ENCODE data around the gene RPP40. TPM values are rescaled to one million over a fixed set of nuclear protein-coding genes. Genes with fewer than 3 reads are reported as not detected.

The RPP40 gene
- total and polyA plus RNA-seq, 2 of the 13 experiments (the other 11 are each of a cell fraction or from before 2014, with no cell fraction given), result 18.0 to 41.2 TPM

DNA sequence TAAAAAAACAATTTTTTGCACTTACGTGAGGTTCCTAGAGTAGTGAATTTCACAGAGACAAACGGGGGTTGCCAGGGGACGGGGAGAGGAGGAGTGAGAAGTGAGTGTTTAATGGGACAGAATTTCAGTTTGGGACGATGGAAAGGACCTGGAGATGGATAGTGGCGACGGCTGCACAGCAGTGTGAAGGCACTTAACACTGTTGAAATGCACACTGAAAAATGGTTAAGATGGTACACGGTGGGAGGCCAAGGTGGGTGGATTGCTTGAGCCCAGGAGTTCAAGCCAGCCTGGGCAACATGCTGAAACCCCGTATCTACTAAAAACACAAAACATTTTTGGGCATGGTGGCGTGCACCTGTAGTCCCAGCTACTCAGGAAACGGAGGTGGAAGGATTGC is 31.4 kb downstream of the RPP40 start:
- Histone ChIP-seq H3K27me3 (ENCODE audit: control insufficient read depth in 1 of 2, insufficient read depth in 2 of 2, low read length in 2 of 2) (peaks cover 8 to 52% of the 10 kb centered on the region in 2 experiments; a peak in 4 of 5 replicates), H3K9me3 (ENCODE audit: low read length) (no peaks in the 10 kb centered on the region), H3K36me3 (replicated peaks in 1 of 2; ENCODE audit: control insufficient read depth in 1 of 2, insufficient read depth in 2 of 2, low read length in 2 of 2) (no peaks in the 10 kb centered on the region), H3K4me1 (ENCODE audit: insufficient read depth, low read length) (peaks cover 5% of the 10 kb centered on the region; the same call in 1 of the 2 replicates), H3K9ac (ENCODE audit: insufficient read depth, low read depth, low read length) (no peak overlapping the region), H2AFZ (ENCODE audit: low read length) (no peak overlapping the region), H3K4me3 (replicated peaks in 1 of 3; ENCODE audit: insufficient read depth in 1 of 3, low read depth in 2 of 3, low read length in 3 of 3) (no peak overlapping the region), H4K20me1 (ENCODE audit: insufficient read depth, low read length) (no peaks in the 10 kb centered on the region), H3K79me2 (ENCODE audit: insufficient read depth, low read length) (no peaks in the 10 kb centered on the region), H3K4me2 (ENCODE audit: low read depth, low read length) (no peak overlapping the region), H3K27ac (ENCODE audit: extremely low read length, insufficient read depth, low read length) (no peak overlapping the region)
- TF ChIP-seq, protein P1, sequence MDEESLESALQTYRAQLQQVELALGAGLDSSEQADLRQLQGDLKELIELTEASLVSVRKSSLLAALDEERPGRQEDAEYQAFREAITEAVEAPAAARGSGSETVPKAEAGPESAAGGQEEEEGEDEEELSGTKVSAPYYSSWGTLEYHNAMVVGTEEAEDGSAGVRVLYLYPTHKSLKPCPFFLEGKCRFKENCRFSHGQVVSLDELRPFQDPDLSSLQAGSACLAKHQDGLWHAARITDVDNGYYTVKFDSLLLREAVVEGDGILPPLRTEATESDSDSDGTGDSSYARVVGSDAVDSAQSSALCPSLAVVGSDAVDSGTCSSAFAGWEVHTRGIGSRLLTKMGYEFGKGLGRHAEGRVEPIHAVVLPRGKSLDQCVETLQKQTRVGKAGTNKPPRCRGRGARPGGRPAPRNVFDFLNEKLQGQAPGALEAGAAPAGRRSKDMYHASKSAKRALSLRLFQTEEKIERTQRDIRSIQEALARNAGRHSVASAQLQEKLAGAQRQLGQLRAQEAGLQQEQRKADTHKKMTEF (CRISPR knock-in tag; IDR thresholded peaks at IDR 0.05), result no peak
- no peak for TF ChIP-seq MED8 (CRISPR knock-in tag; IDR thresholded peaks at IDR 0.05; ENCODE audit: insufficient replicate concordance)
- no peak for TF ChIP-seq ZNF841 (CRISPR knock-in tag; IDR thresholded peaks at IDR 0.05; ENCODE audit: borderline replicate concordance)
- no peak for TF ChIP-seq KLF15 (CRISPR knock-in tag; IDR thresholded peaks at IDR 0.05; ENCODE audit: borderline replicate concordance)
- TF ChIP-seq SSRP1 (CRISPR knock-in tag; IDR thresholded peaks at IDR 0.05), result no peak
- no peak for TF ChIP-seq ZNF788 (CRISPR knock-in tag; IDR thresholded peaks at IDR 0.05; ENCODE audit: borderline replicate concordance)
- TF ChIP-seq FLYWCH1 (CRISPR knock-in tag; IDR thresholded peaks at IDR 0.05), result no peak
- TF ChIP-seq SKI (IDR thresholded peaks at IDR 0.05; ENCODE audit: partially characterized antibody), result no peak
- TF ChIP-seq ZNF33A (CRISPR knock-in tag; IDR thresholded peaks at IDR 0.05; ENCODE audit: borderline replicate concordance), result no peak
- ATAC-seq (no peak), DNase-seq (ENCODE audit: low spot score) (no peak), FAIRE-seq (no peak)
- intact Hi-C loops (cut with micrococcal nuclease; ENCODE audit: unreplicated experiment) (no loop called here), in situ Hi-C loops (cut with HindIII; ENCODE audit: extremely low pct_ligation_motif_present, low pct_unique_long_range_greater_than_20kb) (no loop called here)
- ChIA-PET POLR2A (no interaction called here), CTCF (ENCODE audit: low intra/inter-chr PET ratio, low total read pairs) (no interaction called here)
- 47% methylated on average over 10 of the region's 10 CpGs for WGBS (ENCODE audit: low lambda C conversion rate)
- BruUV-seq (replicated peaks), result no TSS peak
